ENCODE measurements around the gene IBA57.

IBA57 gene

DNA sequence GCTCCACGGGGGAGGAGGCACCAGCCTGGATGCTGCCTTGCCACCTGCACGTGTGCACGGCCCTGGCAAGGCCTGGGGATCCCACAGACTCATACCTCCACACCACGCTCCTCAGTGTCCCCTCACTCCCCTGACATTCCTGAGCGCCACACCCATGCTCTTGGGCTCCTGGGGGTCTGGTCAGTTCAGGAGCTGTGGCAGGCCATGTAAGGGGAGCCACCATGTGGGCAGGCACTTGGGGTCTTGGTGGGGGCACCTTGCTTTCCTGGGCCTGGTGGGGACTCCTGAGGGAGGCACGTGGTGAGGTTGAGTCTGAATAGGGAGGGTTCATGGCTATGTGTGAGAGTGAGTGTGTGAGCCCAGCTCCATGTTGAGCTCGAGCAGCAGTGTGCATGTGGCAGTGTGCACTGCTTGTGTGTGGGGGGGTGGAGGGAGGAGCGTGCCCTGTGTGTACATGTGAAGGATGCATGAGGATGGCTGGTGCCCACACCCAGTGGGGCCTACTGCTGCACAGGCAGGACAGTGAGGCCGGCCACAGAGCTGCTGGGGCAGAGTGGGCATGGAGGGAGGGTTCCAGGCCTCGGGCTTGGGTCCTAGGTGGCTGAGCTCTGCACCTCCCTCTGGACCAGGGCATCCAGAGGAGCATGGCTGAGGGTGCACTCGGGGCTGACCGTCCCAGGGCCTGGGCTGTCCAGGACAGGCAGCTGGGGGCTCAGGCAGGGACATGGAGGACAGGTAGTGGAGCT is 14.3 kb upstream of the IBA57 start:
- WGBS: 93% methylated on average over 12 of the region's 12 CpGs
- Histone ChIP-seq H3K27me3 (ENCODE audit: insufficient read depth, low read length) (no peaks in the 10 kb centered on the region), H3K4me1 (ENCODE audit: insufficient read depth, low read length) (0 out of 2 replicates have a peak, but pooled peaks cover 5% of the 10 kb centered on the region), H3K4me3 (ENCODE audit: low read length) (no peak overlapping the region), H3K9ac (ENCODE audit: low read depth, low read length) (peak overlapping the region; percentile 41; the same call in 1 of the 2 replicates), H3K9me3 (ENCODE audit: insufficient read depth, low read depth, low read length) (no peaks in the 10 kb centered on the region), H3K36me3 (ENCODE audit: insufficient read depth, low read length) (0 out of 2 replicates have a peak, but pooled peaks cover 3% of the 10 kb centered on the region), H3K27ac (ENCODE audit: low read depth, low read length) (no peak overlapping the region)

DNA sequence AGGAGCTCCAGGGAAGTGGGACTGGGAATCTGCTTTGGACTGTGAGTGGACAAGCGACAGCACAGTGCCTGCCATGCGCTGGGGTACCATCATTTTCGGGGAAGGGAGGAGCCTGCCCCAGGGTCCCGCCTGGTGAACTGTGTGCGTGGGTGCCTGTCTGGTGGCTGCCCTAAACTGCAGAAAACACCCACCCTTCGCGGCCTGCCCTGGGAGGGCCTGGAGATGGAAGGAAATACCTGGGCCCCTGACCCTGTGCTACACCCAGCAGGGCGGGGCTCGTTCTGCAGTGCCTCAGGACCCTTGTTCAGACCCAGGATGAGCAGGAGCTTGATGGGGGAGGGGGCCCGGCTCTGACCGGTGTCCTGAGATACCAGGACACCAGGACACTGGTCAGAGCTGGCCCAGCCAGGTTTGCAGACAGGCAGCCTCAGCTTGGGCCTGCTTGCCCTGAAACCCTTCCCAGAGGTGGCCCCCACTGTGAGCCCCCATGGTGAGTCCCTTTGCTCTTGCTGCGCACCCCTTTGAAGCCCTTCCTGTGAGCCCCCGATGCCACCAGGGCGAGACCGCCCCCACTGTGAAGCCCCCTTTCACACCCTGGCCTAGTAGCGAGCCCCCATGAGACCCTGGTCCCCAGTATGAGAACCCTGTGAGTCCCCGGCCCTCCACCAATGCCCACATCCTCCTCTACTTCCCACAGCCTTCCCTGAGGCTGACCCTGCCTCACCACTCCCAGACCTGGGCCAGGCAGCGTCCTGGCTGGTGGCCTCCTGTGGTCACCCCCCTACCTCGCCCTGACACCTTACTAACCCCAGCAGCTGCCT is 13.3 kb upstream of the IBA57 start:
- Histone ChIP-seq H3K27ac (ENCODE audit: low read depth, low read length) (no peak overlapping the region), H3K4me1 (ENCODE audit: insufficient read depth, low read length) (0 out of 2 replicates have a peak, but pooled peaks cover 5% of the 10 kb centered on the region)
- 94% methylated on average over 19 of the region's 19 CpGs for WGBS

DNA sequence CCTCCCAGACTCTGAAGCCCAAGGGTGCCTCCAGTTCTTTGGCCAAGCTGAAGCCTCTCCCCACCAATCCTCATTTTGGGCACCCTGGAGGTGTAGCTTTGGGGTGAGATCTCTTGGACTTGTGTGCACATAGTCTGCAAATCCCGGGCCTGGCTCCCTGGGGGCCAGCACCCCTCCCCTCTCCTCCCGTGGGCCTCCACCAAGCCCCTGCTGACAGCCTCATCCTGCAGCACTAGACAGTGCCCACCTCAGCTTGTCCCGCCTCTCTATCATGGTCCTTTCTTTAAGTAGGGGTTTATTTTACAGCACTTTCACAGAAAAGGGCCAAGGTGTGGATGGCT is 12.7 kb upstream of the IBA57 start:
- Histone ChIP-seq H3K36me3 (ENCODE audit: insufficient read depth, low read length) (no peaks in the 10 kb centered on the region), H3K4me3 (ENCODE audit: low read length) (no peak overlapping the region), H3K9ac (ENCODE audit: low read depth, low read length) (no peak overlapping the region), H3K27ac (ENCODE audit: low read depth, low read length) (no peak overlapping the region), H3K9me3 (ENCODE audit: insufficient read depth, low read depth, low read length) (no peaks in the 10 kb centered on the region), H3K27me3 (ENCODE audit: insufficient read depth, low read length) (peaks cover 3% of the 10 kb centered on the region; the same call in 1 of the 2 replicates), H3K4me1 (ENCODE audit: insufficient read depth, low read length) (0 out of 2 replicates have a peak, but pooled peaks cover 5% of the 10 kb centered on the region)
- 78% methylated on average over 3 of the region's 3 CpGs for WGBS

More for the DNA sequence above, 13.3 kb upstream of the IBA57 start:
- Histone ChIP-seq H3K27me3 (ENCODE audit: insufficient read depth, low read length) (no peaks in the 10 kb centered on the region), H3K4me3 (ENCODE audit: low read length) (no peak overlapping the region), H3K9ac (ENCODE audit: low read depth, low read length) (no peak overlapping the region), H3K9me3 (ENCODE audit: insufficient read depth, low read depth, low read length) (no peaks in the 10 kb centered on the region), H3K36me3 (ENCODE audit: insufficient read depth, low read length) (no peaks in the 10 kb centered on the region)

DNA sequence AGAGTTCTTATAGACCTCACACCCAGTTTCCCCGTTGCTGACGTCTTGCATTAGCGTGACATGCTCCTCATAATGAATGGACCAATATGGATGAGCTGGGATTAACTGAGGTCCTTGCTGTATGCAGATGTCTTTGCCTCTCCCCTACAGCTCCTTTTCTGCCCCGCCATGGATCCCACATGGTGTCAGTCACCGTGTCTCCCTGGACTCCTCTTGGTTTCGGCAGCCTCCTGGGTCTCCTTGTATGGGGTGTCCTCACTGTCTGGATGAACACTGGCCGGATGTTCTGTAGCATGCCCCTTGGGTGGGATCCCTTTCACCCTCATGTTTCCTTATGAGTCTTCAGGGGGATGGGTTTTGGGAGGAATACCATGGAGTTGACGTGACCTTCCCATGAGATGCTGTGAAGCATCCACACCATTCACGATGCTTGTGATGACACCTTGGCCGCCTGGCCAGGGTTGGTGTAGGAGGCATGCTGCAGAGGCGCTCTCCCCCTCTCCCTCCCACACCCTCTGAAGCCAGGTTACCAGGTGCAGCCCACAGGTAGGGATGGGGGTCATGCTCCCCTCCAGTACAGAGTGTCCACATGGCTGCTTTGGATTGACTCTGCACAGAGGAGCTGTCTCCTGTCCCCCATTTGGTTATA is 11.5 kb upstream of the IBA57 start:
- Histone ChIP-seq H3K36me3 (ENCODE audit: insufficient read depth, low read length) (no peaks in the 10 kb centered on the region), H3K27ac (ENCODE audit: low read depth, low read length) (no peak overlapping the region), H3K27me3 (ENCODE audit: insufficient read depth, low read length) (peaks cover 14% of the 10 kb centered on the region), H3K4me3 (ENCODE audit: low read length) (no peak overlapping the region), H3K4me1 (ENCODE audit: insufficient read depth, low read length) (0 out of 2 replicates have a peak, but pooled peaks cover 2% of the 10 kb centered on the region), H3K9me3 (ENCODE audit: insufficient read depth, low read depth, low read length) (no peaks in the 10 kb centered on the region), H3K9ac (ENCODE audit: low read depth, low read length) (no peak overlapping the region; the same call in 1 of the 2 replicates)
- 88% methylated on average over 11 of the region's 11 CpGs for WGBS

DNA sequence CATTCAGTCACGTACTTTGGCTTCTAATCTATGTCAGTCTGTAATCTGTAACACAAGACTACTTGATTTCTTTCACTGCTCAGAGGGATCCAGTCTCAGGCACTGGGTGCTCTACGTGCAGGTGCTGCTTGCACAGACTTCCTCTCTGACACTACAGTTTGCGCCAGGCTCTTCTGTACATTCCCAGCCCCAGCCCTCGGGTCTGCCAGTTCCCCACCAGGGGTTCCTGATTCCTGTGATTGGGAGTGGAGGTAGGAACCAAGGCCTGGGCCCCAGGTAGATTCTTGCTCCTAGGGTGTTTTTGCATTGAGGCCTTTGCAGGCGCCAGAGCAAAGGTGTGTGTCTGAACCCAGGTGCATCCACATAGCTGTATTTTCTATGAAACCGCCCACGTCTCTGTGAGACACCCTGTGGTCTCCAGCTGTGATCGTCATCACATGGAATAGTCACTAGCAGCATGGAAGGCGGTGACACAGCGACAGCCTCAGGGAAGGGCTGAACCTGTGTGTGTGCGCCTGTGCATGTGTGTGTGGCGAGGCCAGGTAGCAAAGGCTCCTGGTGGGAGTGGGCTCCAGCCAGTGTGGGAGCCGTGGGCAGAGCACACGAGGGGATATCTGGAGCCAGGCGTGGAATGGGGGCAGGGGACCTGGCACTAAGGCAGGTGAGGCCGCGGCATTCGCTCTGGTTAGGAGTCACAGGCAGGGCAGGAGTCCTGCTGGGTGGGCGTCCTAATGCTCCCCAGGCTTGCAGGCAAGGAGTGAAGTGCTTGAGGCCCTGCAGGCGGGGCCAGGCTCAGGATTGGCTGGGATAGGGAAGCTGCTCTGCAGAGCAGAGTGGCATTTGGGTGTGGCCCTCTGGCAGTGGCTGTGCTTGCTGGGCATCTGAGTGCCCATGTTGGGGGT is 10.7 kb upstream of the IBA57 start:
- H3K27me3 ChIP-seq (ENCODE audit: insufficient read depth, low read length): peaks cover 15% of the 10 kb centered on the region
- H3K9ac ChIP-seq (ENCODE audit: low read depth, low read length): no peak overlapping the region
- H3K4me1 ChIP-seq (ENCODE audit: insufficient read depth, low read length): no peaks in the 10 kb centered on the region
- no peak overlapping the region for H3K4me3 ChIP-seq (ENCODE audit: low read length)
- H3K36me3 ChIP-seq (ENCODE audit: insufficient read depth, low read length): no peaks in the 10 kb centered on the region
- H3K27ac ChIP-seq (ENCODE audit: low read depth, low read length): no peak overlapping the region
- 86% methylated on average over 20 of the region's 20 CpGs for WGBS
- no peaks in the 10 kb centered on the region for H3K9me3 ChIP-seq (ENCODE audit: insufficient read depth, low read depth, low read length)

DNA sequence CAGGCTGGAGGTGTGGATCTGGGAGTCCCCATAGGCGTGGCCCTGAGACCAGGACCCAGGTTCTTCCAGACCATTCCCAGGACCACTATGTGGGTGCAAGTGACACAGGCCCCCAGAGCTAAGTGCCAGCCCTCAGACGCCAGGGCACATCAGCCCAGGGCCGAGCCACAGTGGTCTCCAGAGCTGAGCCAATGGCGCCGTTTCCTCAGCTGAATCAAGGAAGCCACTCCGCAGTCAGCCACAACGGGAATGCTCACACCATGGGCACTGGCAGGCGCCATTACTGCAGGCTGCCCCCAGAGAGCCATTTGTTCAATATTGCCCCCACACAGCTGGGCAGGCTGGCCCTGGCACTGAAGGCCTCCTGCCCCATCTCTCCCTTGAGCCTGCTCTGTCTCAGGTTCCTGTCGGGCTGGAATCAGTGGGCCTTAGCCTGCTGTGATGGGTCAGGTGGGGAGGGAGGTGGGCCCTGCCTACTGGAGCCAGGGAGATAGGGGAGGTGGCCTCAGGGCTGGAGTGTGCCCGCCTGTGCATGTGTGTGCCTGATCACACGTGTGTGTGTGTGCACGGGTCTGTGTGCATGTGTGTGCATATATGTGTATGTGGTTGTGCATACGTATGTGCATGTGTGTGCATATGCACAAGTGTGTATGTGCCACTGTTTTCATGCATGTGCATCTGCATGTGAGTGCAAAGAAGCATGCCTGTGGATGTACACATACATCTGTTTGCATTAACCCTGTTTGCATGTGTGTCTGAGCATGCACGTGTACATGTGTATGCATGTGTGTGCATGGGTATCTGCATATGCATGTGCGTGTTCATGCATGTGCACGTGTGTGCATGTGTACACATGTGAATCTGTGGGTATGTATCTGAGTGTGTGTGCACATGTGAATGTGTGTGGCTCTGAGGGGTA is 9.7 kb upstream of the IBA57 start:
- peaks cover 15% of the 10 kb centered on the region for H3K27me3 ChIP-seq (ENCODE audit: insufficient read depth, low read length)
- no peak overlapping the region for H3K27ac ChIP-seq (ENCODE audit: low read depth, low read length)
- H3K36me3 ChIP-seq (ENCODE audit: insufficient read depth, low read length): no peaks in the 10 kb centered on the region
- no peak overlapping the region for H3K9ac ChIP-seq (ENCODE audit: low read depth, low read length)
- no peak overlapping the region for H3K4me3 ChIP-seq (ENCODE audit: low read length)
- H3K9me3 ChIP-seq (ENCODE audit: insufficient read depth, low read depth, low read length): no peaks in the 10 kb centered on the region
- WGBS: 91% methylated on average over 16 of the region's 16 CpGs
- no peaks in the 10 kb centered on the region for H3K4me1 ChIP-seq (ENCODE audit: insufficient read depth, low read length)

DNA sequence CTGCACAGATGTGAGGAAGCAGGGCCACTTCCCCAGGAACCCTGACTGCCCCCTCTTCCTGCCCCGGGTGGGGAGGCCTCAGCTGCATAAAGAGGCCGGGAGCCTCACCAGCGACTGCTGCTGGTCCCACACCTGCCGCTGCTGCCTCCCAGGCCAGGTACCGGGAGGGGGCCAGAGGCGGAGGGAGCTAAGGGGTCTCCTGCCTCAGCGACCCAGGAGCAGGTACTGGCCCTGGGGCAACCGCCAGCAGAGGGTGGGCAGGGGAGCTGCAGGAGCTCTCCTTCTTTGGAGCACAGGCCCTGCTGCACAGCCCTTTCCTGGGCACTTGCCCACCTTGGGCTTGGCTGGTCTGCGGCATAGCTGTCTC is 9.1 kb upstream of the IBA57 start:
- Histone ChIP-seq H3K4me3 (ENCODE audit: low read length) (no peak overlapping the region), H3K36me3 (ENCODE audit: insufficient read depth, low read length) (no peaks in the 10 kb centered on the region), H3K27ac (ENCODE audit: low read depth, low read length) (no peak overlapping the region), H3K27me3 (ENCODE audit: insufficient read depth, low read length) (peaks cover 15% of the 10 kb centered on the region), H3K9ac (ENCODE audit: low read depth, low read length) (no peak overlapping the region), H3K9me3 (ENCODE audit: insufficient read depth, low read depth, low read length) (no peaks in the 10 kb centered on the region), H3K4me1 (ENCODE audit: insufficient read depth, low read length) (no peaks in the 10 kb centered on the region)
- WGBS: 89% methylated on average over 9 of the region's 9 CpGs

DNA sequence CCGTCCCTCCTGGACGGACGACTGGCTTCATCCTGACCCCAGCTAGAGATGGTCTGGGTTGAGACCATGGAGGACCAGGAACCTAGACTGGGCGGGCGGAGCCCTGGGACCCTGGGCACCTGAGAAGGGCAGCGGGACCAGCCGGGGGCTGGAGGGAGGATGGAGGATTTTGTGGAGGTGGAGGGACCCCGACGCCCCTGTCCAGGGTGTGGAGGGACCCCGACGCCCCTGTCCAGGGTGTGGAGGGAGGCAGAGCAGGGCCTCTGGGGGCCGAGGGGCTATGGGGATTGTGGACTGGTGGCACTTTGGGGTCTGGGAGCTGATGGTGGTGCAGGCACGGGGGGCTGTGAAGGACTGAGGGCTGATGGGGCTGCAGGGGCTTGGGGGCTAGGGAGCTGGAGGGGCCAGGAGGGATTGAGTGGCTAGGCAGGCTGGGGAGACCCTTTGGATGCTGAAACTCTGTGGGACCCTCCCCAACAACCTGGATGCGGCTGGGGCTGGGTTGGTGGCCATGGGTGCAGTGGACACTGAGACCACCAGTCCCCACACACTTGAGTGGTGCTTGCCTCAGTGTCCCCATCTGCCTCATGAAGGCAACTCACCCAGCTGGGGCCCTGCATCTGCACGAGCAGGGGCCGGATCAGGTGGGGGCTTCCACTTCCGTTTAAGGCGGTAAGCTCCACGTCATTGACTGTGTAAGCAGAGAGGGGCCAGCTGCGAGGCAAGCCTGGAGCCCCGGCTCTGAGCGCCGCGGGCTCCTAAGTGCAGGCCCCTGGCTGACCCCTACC is 8.5 kb upstream of the IBA57 start:
- H3K27ac ChIP-seq (ENCODE audit: low read depth, low read length): no peak overlapping the region
- 0 out of 2 replicates have a peak, but pooled peaks cover 1% of the 10 kb centered on the region for H3K4me1 ChIP-seq (ENCODE audit: insufficient read depth, low read length)
- WGBS: 92% methylated on average over 24 of the region's 24 CpGs
- no peak overlapping the region for H3K9ac ChIP-seq (ENCODE audit: low read depth, low read length)
- H3K27me3 ChIP-seq (ENCODE audit: insufficient read depth, low read length): peaks cover 15% of the 10 kb centered on the region
- no peaks in the 10 kb centered on the region for H3K36me3 ChIP-seq (ENCODE audit: insufficient read depth, low read length)
- no peaks in the 10 kb centered on the region for H3K9me3 ChIP-seq (ENCODE audit: insufficient read depth, low read depth, low read length)
- no peak overlapping the region for H3K4me3 ChIP-seq (ENCODE audit: low read length)

DNA sequence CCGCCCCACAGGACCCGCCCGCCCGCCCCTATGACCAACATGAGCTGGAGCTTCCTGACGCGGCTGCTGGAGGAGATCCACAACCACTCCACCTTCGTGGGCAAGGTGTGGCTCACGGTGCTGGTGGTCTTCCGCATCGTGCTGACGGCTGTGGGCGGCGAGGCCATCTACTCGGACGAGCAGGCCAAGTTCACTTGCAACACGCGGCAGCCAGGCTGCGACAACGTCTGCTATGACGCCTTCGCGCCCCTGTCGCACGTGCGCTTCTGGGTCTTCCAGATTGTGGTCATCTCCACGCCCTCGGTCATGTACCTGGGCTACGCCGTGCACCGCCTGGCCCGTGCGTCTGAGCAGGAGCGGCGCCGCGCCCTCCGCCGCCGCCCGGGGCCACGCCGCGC is 7.9 kb upstream of the IBA57 start:
- H3K4me3 ChIP-seq (ENCODE audit: low read length): no peak overlapping the region
- no peak overlapping the region for H3K9ac ChIP-seq (ENCODE audit: low read depth, low read length)
- 94% methylated on average over 43 of the region's 43 CpGs for WGBS
- H3K9me3 ChIP-seq (ENCODE audit: insufficient read depth, low read depth, low read length): no peaks in the 10 kb centered on the region
- no peaks in the 10 kb centered on the region for H3K36me3 ChIP-seq (ENCODE audit: insufficient read depth, low read length)
- H3K4me1 ChIP-seq (ENCODE audit: insufficient read depth, low read length): 0 out of 2 replicates have a peak, but pooled peaks cover 7% of the 10 kb centered on the region
- H3K27ac ChIP-seq (ENCODE audit: low read depth, low read length): no peak overlapping the region
- H3K27me3 ChIP-seq (ENCODE audit: insufficient read depth, low read length): peaks cover 15% of the 10 kb centered on the region
